Measurements from ENCODE around the gene ALDH1L1.
"Not testable (repeated sequence)": the region's sequence is repeated elsewhere in the genome, so short reads cannot be mapped to it uniquely, and the experiment has no call there.

ALDH1L1 gene

GRCh38 chr3:126104028-126104635 lies 76.3 kb downstream of the ALDH1L1 start:
- FAIRE-seq = no peak

GRCh38 chr3:126103121-126104027 lies 77.0 kb downstream of the ALDH1L1 start:
- no peak for FAIRE-seq

GRCh38 chr3:126102530-126102951 lies 77.8 kb downstream of the ALDH1L1 start:
- FAIRE-seq = no peak

DNA sequence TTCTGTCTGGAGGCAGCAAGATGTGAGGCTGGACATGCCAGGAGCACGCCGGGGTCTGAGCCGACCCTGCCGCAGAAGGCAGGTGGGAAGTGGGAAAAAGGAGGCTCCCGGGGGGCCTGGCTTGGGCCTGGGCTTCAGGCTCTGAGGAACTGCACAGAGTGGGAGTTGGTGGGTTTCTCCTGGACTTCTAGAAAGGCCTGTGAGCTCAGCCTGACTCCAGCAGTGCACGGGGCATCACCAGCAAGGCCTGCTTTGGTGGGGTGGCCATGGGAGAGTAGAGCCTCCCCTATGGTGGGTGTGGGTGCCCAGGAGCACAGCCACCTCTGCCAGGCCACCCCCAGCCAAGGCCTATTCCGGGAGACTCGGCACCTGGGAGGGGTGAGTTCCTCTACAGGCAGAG lies 78.4 kb downstream of the ALDH1L1 start:
- no peak for FAIRE-seq

DNA sequence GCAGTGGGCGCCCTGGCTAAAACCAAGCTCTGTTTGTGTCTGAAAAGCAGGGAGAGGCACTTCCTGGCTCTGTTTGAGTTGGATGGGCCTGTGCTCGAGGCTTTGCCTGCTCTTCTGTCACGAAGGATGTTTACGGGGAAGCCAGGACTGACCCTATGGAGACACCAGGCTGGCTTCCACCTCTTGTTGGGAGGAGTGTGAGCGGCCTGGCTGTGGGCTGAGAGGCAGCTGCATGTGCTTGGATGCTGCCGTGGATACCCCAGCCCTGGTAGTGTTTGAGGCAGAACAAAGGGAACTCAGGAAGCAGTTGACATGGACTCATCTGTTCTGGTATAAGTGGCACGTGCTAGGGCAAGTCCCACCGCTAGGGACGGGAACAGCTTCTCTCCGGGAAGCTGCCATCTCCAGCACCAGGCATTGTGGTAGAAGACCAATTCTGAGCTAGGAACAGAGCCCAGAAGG lies 78.8 kb downstream of the ALDH1L1 start:
- no peak for FAIRE-seq

DNA sequence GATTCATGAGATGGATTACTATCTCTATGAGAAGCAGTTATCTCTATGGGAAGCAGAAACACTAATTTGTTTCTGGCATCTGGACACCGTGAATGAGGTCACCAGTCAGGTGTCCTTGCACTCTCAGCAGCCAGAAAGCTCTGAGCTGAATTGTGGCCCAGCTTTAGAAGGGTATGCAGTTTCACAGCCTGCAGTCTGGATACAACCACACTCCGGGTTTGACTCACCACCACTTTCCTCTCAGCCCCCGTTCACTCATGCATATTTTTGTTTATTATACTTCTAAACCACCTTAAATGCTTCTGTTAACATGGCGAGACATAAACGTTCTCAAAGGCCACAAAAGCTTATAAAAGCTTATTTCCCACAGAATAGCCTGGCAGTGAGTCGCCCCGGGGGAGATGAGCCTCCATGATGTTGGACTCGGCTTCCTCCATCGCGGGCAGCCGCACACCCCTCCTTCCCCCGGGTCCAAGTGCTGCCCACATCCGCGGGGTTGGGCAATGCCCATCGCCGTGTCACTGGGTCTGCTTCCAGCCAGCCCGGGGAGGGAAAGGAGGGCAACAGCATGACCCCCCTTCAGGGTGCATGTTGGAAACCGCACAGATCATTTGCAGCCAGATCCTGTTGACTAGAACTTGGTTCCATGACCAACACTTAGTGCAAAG lies 79.6 kb downstream of the ALDH1L1 start:
- FAIRE-seq = no peak

- no peak for FAIRE-seq
These were observed 80.1 kb downstream of the ALDH1L1 start for GRCh38 chr3:126100269-126100633.

GRCh38 chr3:126098391-126098858 lies 82.0 kb downstream of the ALDH1L1 start:
- FAIRE-seq = no peak

GRCh38 chr3:126097801-126098200 lies 82.6 kb downstream of the ALDH1L1 start:
- no peak for FAIRE-seq

DNA sequence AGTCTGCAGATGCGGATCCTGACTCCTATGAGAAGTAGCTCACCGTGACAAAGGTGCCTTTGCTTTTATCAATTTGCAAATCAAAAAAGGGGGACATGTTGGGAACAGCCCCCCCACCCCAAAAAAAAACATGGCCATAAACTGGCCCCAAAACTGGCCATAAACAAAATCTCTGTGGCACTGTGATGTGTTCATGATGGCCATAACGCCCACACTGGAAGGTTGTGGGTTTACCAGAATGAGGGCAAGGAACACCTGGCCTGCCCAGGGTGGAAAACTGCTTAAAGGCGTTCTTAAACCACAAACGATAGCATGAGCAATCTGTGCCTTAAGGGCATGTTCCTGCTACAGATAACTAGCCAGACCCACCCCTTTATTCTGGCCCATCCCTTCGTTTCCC lies 84.1 kb downstream of the ALDH1L1 start:
- not testable (repeated sequence) for FAIRE-seq

DNA sequence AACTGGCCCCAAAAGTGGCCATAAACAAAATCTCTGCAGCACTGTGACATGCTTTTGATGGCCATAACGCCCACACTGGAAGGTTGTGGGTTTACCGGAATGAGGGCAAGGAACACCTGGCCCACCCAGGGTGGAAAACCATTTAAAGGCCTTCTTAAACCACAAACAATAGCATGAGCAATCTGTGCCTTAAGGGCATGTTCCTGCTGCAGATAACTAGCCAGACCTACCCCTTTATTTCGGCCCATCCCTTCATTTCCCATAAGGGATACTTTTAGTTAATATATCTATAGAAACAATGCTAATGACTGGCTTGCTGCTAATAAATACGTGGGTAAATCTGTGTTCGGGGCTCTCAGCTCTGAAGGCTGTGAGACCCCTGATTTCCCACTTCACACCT lies 88.3 kb downstream of the ALDH1L1 start:
- FAIRE-seq = not testable (repeated sequence)

DNA sequence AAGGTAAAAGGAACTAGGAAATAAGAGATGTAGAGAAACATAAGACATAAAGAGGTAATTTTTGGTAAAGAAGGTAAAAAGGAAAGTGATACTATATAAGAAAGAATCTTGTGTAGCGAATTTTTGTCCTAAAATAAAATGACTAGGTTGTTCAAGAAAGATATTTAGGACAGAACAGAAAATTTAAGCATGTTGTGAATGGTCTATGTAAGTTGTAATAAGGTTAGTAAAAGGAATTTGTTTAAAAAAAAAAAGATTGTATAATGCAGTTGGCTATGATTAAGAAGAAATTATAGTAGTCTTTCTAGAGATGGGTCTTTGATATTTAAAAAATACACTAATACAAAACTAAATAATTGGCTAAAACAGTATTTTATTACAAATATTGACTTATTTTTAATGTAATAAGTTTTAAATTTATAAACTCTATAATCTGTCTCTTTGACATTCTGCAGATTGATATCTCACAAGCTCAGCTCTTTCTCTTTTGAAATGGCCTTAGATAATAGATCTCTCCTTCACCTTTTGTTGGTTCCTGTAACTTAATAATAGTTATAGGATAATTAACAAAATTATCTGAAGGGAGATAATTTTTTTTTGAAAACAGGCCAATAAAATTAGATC lies 92.7 kb downstream of the ALDH1L1 start:
- peak; percentile 81 for FAIRE-seq

- FAIRE-seq = no peak
These were observed 94.5 kb downstream of the ALDH1L1 start for GRCh38 chr3:126085841-126086240.

- no peak for FAIRE-seq
These were observed 95.1 kb downstream of the ALDH1L1 start for GRCh38 chr3:126085276-126085675.

DNA sequence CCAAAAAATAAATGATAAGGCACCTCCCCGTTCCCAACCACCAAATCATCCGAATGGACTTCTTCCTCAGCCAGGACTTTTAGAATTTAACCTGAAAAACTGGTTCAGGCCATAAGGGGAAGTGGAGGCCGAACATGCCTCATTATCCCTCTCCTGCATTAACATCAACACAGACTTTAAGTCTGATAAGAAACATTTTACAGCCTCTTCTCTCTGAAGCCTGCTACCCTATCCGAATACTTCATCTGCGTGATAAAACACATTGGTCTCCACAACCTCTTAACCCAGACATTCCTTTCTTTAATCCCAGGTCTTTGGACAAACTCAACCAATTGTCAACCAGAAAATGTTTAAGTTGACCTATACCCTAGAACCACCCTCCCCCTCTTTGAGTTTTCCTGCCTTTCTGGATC lies 95.6 kb downstream of the ALDH1L1 start:
- FAIRE-seq = no peak

DNA sequence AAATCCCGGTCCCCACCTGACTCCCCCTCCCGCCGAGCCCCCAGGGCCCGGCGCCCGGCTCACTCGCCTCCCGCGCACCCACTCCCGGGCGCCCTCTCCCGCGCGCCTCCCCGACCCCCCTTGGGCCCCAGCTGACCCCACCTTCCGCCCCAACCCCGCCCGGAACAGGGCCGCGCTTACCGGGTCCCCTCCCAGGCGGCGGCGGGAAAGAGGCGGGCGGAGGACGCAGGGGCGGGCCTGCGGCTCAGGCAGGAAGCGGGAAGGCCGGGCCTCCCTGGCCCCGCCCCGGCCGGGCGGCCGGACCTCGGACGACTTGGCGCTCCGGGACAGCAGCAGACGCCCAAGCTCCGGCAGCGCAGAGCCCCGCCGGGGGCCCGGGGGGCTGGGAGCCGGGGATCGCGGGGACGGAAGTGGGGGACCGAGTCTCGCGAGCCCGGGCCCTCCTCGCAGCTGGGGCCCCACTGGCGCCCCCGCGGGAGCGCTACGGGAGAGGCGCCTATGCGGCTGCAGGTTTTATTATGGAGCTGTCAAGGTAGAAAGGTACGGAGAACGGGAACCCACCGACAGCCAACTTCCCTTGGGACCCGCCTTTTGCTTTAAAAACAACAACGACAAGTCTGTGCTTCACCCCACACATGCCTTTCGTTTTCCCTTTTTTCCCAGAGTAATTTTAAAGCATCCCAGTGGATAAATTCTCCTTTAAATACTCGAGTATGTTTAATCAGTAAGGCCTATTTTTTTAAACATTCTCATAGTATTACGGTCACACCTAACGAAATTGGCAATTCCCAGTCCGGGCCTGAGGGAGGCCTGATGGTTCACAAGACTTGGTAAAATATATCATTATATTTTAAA lies 96.2 kb downstream of the ALDH1L1 start, which contains the start of gene SLC41A3:
SLC41A3 (minus strand) TSS at position 212 of the 855 bp plus-strand sequence. CDS start 15,905 bp downstream, outside the sequence.
- no peak for FAIRE-seq

GRCh38 chr3:126083511-126083912 lies 96.9 kb downstream of the ALDH1L1 start:
- FAIRE-seq = no peak

GRCh38 chr3:126083138-126083445 lies 97.3 kb downstream of the ALDH1L1 start:
- no peak for FAIRE-seq

GRCh38 chr3:126082362-126083137 lies 97.8 kb downstream of the ALDH1L1 start:
- no peak for FAIRE-seq

DNA sequence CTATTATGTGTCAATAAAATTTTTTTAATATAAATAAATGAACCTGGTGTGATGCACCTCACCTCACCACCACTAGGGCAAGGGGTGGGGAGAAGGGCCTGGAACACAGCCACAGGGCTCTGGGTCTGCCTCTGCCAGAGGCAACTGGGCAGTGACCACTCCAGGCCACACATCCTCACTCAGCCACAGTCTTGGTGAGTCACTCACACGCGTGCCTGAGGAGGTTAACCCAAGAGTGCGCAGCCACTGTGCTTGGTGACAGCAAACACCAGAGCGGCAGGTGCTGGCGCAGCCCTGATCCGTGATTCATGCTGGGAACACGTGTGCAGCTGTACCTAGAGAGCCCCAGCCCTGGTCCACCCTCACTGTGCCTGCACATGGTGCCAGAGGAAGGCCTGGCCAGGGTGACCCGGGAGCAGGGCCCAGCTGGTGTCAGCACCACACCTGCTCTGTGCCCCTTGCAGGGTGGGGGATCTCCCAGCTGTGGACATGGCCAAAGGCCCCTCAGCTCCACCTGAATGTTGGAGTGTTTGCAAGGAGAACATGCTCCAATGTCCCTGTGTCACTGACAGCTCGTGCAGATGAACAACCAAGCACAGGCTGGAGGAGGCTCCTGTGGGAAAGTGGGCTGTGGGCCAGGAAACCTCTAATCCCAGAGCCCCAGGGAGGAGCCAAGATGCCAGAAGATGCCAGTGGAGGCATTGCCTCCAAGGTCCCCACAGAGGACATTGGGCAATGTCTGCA lies 98.6 kb downstream of the ALDH1L1 start:
- no peak for FAIRE-seq

DNA sequence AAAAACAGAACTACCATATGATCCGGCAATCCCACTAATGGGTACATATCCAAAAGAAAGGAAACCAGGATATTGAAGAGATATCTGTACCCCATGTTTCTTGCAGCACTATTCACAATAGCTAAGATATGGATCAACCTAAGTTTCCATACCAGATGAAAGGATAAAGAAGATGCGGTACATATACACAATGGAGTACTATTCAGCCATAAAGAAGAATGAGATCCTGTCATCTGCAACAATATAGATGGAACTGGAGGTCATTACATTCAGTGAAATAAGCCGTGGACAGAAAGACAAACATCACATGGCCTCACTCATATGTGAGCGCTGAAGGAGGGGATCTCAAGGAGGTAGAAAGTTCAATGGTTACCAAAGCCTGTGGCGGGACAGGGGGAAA lies 99.4 kb downstream of the ALDH1L1 start:
- no peak for FAIRE-seq
